ENCODE measurements around the gene LINS1. TPM values are rescaled to one million over a fixed set of nuclear protein-coding genes. Genes with fewer than 3 reads are reported as not detected.

LINS1 gene
- total and polyA plus RNA-seq, 2 donors (not counting 3 experiments of a cell fraction or from before 2014, with no cell fraction given): 6.9 to 14.7 TPM

GRCh38 chr15:100633763-100634075, 31.7 kb upstream of the LINS1 start:
- Histone ChIP-seq H3K9me3 (replicated peaks; ENCODE audit: control insufficient read depth, insufficient read depth, low read length) (no peaks in the 10 kb centered on the region), H2AFZ (ENCODE audit: low read depth, low read length) (no peak overlapping the region), H3K4me1 (ENCODE audit: control insufficient read depth, extremely low read depth, insufficient read depth, low read length) (no peaks in the 10 kb centered on the region), H3K36me3 (ENCODE audit: control insufficient read depth in 2 of 2, extremely low read depth in 1 of 2, insufficient read depth in 2 of 2, low read length in 2 of 2) (peaks cover 2 to 13% of the 10 kb centered on the region in 2 experiments), H3K9ac (replicated peaks; ENCODE audit: extremely low read depth, insufficient read depth, low read length) (no peak overlapping the region), H3K4me2 (ENCODE audit: insufficient read depth, low read length) (no peak overlapping the region), H3K4me3 (replicated peaks in 1 of 3; ENCODE audit: insufficient read depth in 1 of 3, low read depth in 1 of 3, low read length in 3 of 3) (no peak overlapping the region), H3K27ac (ENCODE audit: insufficient read depth, low read depth, low read length) (no peak overlapping the region), H4K20me1 (replicated peaks; ENCODE audit: control insufficient read depth, extremely low read depth, insufficient read depth, low read length) (no peaks in the 10 kb centered on the region), H3K79me2 (ENCODE audit: control insufficient read depth, insufficient read depth, low read length) (peaks cover 13% of the 10 kb centered on the region), H3K27me3 (ENCODE audit: control insufficient read depth in 2 of 2, insufficient read depth in 2 of 2, low read length in 2 of 2) (no peaks in the 10 kb centered on the region), H3K9me1 (replicated peaks; ENCODE audit: control insufficient read depth, extremely low read depth, insufficient read depth, low read length) (no peaks in the 10 kb centered on the region)
- FAIRE-seq (no peak), DNase-seq (ENCODE audit: low read depth, low spot score) (no peak)
- BruUV-seq (replicated peaks): no TSS peak
- dilution Hi-C loops (cut with MboI; ENCODE audit: extremely low pct_ligation_motif_present, low sequenced_read_pairs): no loop called here
- POLR2A ChIA-PET: no interaction called here
- CTCF ChIA-PET: no interaction called here
- TF ChIP-seq FOS (IDR thresholded peaks at IDR 0.05; ENCODE audit: borderline replicate concordance, insufficient read depth, low read length) (no peak), JUN (IDR thresholded peaks at IDR 0.05; ENCODE audit: borderline replicate concordance, insufficient read depth, insufficient read length, low read depth) (no peak), MYC (IDR thresholded peaks at IDR 0.05; ENCODE audit: low read depth, low read length) (no peak), EZH2 (IDR thresholded peaks at IDR 0.05; ENCODE audit: borderline replicate concordance, low read depth, low read length, severe bottlenecking) (no peak), GATA2 (IDR thresholded peaks at IDR 0.05; ENCODE audit: insufficient read depth, insufficient read length, low read depth, low read length) (no peak), POLR2A (IDR thresholded peaks at IDR 0.05; ENCODE audit: low read depth, low read length) (no peak), POLR2AphosphoS5 (IDR thresholded peaks at IDR 0.05; ENCODE audit: insufficient read depth, low read depth, low read length) (no peak), MAX (IDR thresholded peaks at IDR 0.05; ENCODE audit: insufficient read depth, insufficient read length) (no peak)
- TF ChIP-seq, protein P1, sequence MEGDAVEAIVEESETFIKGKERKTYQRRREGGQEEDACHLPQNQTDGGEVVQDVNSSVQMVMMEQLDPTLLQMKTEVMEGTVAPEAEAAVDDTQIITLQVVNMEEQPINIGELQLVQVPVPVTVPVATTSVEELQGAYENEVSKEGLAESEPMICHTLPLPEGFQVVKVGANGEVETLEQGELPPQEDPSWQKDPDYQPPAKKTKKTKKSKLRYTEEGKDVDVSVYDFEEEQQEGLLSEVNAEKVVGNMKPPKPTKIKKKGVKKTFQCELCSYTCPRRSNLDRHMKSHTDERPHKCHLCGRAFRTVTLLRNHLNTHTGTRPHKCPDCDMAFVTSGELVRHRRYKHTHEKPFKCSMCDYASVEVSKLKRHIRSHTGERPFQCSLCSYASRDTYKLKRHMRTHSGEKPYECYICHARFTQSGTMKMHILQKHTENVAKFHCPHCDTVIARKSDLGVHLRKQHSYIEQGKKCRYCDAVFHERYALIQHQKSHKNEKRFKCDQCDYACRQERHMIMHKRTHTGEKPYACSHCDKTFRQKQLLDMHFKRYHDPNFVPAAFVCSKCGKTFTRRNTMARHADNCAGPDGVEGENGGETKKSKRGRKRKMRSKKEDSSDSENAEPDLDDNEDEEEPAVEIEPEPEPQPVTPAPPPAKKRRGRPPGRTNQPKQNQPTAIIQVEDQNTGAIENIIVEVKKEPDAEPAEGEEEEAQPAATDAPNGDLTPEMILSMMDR (IDR thresholded peaks at IDR 0.05; ENCODE audit: extremely low read depth in 1 of 2, insufficient read depth in 1 of 2, low read depth in 1 of 2, low read length in 2 of 2): no peak
- intact Hi-C loops (cut with micrococcal nuclease): no loop called here

Measured in endothelial cell of umbilical vein (primary cell).